GM19239 (cell line): ENCODE results near the gene AGTRAP.

Source experiments
- DNase-seq: peaks from one replicate; pipeline ENCODE4 v3.0.0; 2011; ENCODE audit warnings: low spot score; ENCODE audit not compliant: insufficient read length
- FAIRE-seq: peaks from 2 replicates; lab custom pipeline; 2011; peaks lifted over from hg19 to GRCh38; lab: Jason Lieb, UNC

The AGTRAP gene

GRCh38 chr1:11704691-11705475 lies 31.1 kb upstream of the AGTRAP start:
- FAIRE-seq (no peak), DNase-seq (no peak)

DNA sequence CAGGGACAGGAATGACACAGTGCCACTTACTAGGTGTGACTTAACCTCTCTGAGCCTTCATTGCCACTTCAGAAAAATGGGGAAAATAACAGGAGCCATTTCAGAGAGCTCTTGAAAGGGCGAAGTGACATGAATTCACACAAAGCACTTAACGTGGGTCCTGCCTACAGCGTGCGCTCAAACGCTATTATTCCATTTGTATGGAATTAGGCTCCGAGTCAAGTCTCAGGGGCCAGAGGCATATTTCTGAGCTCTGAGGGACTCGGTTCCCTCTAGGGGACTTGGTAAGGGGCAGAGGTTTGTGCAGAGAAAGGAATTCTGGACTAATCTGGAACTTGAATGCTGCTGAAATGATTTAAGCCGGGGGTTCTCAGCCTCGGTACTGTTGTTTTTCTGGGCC lies 30.3 kb upstream of the AGTRAP start:
- DNase-seq: no peak

GRCh38 chr1:11706292-11706691 lies 29.6 kb upstream of the AGTRAP start:
- DNase-seq: no peak
- no peak for FAIRE-seq

More for the DNA sequence above, 30.3 kb upstream of the AGTRAP start:
- FAIRE-seq: no peak

- FAIRE-seq (no peak), DNase-seq (no peak)
Measured at GRCh38 chr1:11707621-11708276, 28.2 kb upstream of the AGTRAP start.

- DNase-seq (no peak), FAIRE-seq (no peak)
Measured at GRCh38 chr1:11708554-11709350, 27.2 kb upstream of the AGTRAP start.

- FAIRE-seq (no peak), DNase-seq (no peak)
Measured at GRCh38 chr1:11711490-11711889, 24.4 kb upstream of the AGTRAP start.

DNA sequence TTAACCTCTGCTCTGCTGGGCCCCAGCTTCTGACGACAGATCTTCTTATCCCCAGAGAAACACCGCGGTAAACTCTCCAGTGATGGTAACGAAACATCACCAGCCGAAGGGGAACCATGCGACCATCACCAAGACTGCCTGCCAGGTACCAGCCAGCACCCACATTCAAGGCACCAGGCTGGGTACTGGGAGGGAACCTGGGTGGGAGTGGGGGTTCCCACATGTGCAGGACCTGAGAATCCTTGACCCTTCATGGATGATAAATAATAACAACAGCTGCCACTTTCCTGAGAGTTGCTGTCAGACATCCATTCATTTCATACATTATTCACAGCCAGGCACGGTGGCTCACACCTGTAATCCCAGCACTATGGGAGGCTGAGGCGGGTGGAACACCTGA lies 23.7 kb upstream of the AGTRAP start:
- FAIRE-seq: no peak
- DNase-seq: no peak

DNA sequence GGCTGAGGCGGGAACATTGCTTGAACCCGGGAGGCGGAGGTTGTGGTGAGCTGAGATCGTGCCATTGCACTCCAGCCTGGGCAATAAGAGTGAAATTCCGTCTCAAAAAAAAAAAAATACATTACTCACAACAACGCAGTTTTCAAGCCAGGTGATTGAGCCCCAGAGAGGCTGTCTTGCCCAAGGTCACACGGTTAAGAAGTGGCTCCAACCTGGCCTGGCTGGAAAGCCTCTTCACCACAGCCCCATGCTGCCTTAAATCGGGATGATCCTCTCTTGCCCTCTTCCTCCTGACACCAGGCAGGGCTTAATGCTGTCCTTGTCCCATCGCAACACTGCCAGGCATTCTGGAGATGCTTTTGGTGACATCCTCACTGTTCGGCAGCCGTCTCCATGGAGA lies 22.8 kb upstream of the AGTRAP start:
- FAIRE-seq (no peak), DNase-seq (no peak)

GRCh38 chr1:11714831-11715575 lies 20.9 kb upstream of the AGTRAP start:
- FAIRE-seq: no peak

GRCh38 chr1:11719313-11720032 lies 16.5 kb upstream of the AGTRAP start:
- FAIRE-seq: peak; percentile 89
- DNase-seq: peak; percentile 80

More at GRCh38 chr1:11714831-11715575, 20.9 kb upstream of the AGTRAP start:
- no peak for DNase-seq

GRCh38 chr1:11720033-11720376 lies 15.9 kb upstream of the AGTRAP start:
- FAIRE-seq (no peak), DNase-seq (no peak)

- FAIRE-seq: no peak
Measured at GRCh38 chr1:11720525-11720924, 15.4 kb upstream of the AGTRAP start.

DNA sequence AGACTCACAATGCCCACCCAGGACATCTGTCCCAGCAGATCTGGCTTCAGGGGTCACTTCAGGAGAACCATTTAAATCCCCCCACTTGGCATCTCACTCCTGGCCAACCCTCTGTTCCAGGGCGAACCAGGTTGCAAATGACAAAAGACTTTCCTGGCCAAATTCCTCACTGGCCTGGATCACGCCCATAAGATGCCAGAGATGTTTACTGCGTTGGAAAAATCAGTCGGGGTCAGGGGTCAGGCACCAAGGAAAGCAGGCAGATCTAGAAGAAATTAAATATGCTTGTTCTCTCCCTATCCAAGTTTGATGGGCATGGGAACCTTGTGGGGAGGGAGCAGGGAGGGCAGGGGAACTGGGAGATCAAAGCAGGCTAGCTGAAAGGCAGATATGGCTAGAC lies 14.6 kb upstream of the AGTRAP start:
- no peak for DNase-seq
- no peak for FAIRE-seq

More at GRCh38 chr1:11720525-11720924, 15.4 kb upstream of the AGTRAP start:
- no peak for DNase-seq

DNA sequence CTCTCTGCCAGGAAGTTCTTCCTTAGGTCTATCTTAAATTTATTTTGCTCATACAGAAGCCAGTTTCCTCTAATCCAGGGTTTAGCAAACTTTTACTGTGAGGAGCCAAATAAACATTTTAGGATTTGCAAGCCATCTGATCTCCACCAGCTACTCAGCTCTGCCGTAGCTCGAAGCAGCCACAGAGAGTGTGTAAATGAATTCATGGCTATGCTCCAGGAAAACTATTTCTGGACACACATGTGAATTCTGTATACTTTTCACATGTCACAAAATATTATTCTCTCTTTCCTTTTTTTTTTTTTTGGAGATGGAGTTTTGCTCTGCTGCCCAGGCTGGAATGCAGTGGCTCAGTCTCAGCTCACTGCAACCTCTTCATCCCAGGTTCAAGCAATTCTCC lies 13.4 kb upstream of the AGTRAP start:
- no peak for DNase-seq
- no peak for FAIRE-seq

GRCh38 chr1:11725616-11726015 lies 10.3 kb upstream of the AGTRAP start:
- DNase-seq (no peak), FAIRE-seq (no peak)

DNA sequence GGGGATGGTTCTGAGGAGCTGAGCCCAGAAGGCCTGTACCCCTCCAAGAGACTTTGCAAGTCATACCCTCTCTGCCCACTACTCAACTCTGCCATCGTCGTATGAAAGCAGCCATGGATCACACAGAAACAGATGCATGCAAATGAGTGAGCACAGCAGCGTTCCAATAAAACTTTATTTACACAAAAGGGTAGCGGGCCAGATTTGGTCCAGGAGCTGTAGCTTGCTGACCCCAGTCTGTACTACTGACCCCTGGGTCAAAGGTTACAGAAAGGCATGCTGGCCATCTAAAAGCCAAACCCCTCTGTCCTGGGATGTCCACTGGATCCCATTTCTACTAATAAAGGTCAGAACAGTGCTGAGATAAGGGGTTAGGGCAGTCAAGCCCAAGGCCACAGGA lies 8.8 kb upstream of the AGTRAP start:
- DNase-seq (no peak), FAIRE-seq (no peak)

DNA sequence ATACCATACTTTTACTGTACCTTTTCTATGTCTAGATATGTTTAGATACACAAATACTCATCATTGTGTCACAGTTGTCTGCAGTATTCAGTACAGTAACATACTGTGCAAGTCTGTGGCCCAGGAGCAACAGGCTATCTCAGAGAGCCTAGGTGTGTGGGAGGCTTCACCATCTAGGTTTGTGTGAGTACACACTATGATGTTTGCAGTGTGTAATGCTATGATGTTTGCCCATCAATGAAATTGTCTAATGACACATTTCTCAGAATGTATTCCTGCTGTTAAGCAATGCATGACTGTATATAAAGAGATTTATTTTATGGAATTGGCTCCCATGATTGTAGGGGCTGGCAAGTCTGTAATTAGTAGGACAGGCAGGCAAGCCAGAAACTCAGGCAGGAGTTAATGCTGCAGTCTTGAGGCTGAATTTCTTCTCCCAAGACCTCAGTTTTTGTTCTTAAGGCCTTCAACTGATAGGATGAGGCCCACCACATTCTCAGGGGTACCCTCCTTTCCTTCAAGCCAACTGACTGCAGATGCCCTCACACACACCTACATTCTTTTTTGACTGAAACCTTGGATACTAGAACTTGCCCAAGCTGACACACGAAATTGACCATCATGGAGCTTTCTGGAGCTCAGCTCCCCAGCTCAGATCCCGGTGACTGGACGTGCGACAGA lies 7.7 kb upstream of the AGTRAP start:
- DNase-seq (no peak), FAIRE-seq (no peak)

DNA sequence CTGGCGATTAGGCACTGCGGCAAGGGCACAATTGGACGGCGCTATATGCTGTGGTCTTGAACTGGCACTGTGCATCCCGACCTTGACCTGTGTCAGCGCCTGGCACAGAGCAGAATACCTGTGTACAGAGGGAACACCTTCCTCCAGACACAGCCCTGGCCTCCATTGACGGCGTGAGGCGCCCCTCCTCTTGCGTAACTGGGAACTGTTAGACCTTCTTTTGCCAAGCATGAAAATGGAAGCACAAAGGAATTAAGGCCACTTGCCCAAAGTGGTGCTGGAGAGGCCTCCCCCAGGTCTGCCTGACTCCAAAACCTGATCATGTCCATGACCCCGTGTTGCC lies 6.8 kb upstream of the AGTRAP start:
- DNase-seq (no peak), FAIRE-seq (no peak)
